CD4-positive, alpha-beta T cell (primary cell): Measurements from ENCODE around the gene PPP1R1A. TPM values are rescaled to one million over a fixed set of nuclear protein-coding genes. Genes with fewer than 3 reads are reported as not detected.

Source experiments
- ATAC-seq: fragments of 200-7000 bp; cut with Tn5 transposase; one replicate; pipeline ENCODE4 v1.10.0; 2022; ENCODE audit warnings: mild to moderate bottlenecking; ENCODE audit not compliant: poor library complexity
- CTCF ChIA-PET: fragments of 350-600 bp; sonication (Branson Sonifier 250); formaldehyde crosslinking; loops from one replicate; lab custom pipeline; 2021; ENCODE audit warnings: antibody characterized with exemption, inconsistent platforms; lab: Charles Lee
- POLR2A ChIA-PET: fragments of 350-600 bp; sonication (Branson Sonifier 250); formaldehyde crosslinking; loops from one replicate; lab custom pipeline; 2021; ENCODE audit warnings: antibody characterized with exemption, inconsistent platforms; lab: Charles Lee
- DNase-seq, 14 experiments: peaks; one replicate each; pipeline ENCODE4 v3.0.0-alpha.2; 2013 to 2020; ENCODE audit warnings: mixed read lengths in 2 of 14
- H3K27ac ChIP-seq, 2 donors: one replicate each; pipeline versions ENCODE4 v1.5.1 to v1.7.0; 2013; ENCODE audit warnings: low read length in 2 of 2, low read depth in 1 of 2, mild to moderate bottlenecking in 1 of 2
- H3K27me3 ChIP-seq, 2 experiments: 1 replicate in 1 of 2; 2 replicates in 1 of 2; pipeline versions ENCODE4 v1.6.1 to v1.7.0; 2013; ENCODE audit warnings: low read length in 2 of 2, control low read depth in 1 of 2, mild to moderate bottlenecking in 1 of 2, moderate library complexity in 1 of 2; ENCODE audit not compliant: insufficient read depth in 2 of 2, control insufficient read depth in 1 of 2
- H3K36me3 ChIP-seq: one replicate; pipeline ENCODE4 v1.6.1; 2013; ENCODE audit warnings: low read length, control low read depth; ENCODE audit not compliant: insufficient read depth
- H3K4me1 ChIP-seq: one replicate; pipeline ENCODE4 v1.6.1; 2013; ENCODE audit warnings: low read length, control low read depth; ENCODE audit not compliant: insufficient read depth
- H3K4me3 ChIP-seq: one replicate; pipeline ENCODE4 v1.5.1; 2013; ENCODE audit warnings: mild to moderate bottlenecking, low read length, moderate library complexity
- H3K9me3 ChIP-seq, 2 experiments: 1 replicate in 1 of 2; 2 replicates in 1 of 2; pipeline versions ENCODE4 v1.6.1 to v1.7.0; 2013; ENCODE audit warnings: low read length in 2 of 2, mild to moderate bottlenecking in 2 of 2, control low read depth in 1 of 2, moderate library complexity in 1 of 2; ENCODE audit not compliant: control insufficient read depth in 1 of 2, insufficient read depth in 1 of 2
- H3K27ac Mint-ChIP-seq: one replicate; pipeline ENCODE4 v1.8.0; 2020; ENCODE audit warnings: mixed read lengths
- H3K27me3 Mint-ChIP-seq: one replicate; pipeline ENCODE4 v1.8.0; 2021; ENCODE audit warnings: mixed read lengths
- H3K36me3 Mint-ChIP-seq: one replicate; pipeline ENCODE4 v1.8.0; 2021; ENCODE audit warnings: low read depth, mixed read lengths
- H3K4me1 Mint-ChIP-seq: one replicate; pipeline ENCODE4 v1.8.0; 2021; ENCODE audit warnings: low read depth, mixed read lengths
- H3K4me3 Mint-ChIP-seq: one replicate; pipeline ENCODE4 v1.8.0; 2020; ENCODE audit warnings: mild to moderate bottlenecking, mixed read lengths
- H3K9me3 Mint-ChIP-seq: one replicate; pipeline ENCODE4 v1.8.0; 2020; ENCODE audit warnings: mixed read lengths
- CTCF ChIP-seq: fragments of 200-600 bp; IDR thresholded peaks from one replicate; pipeline ENCODE4 v1.8.0; 2022; ENCODE audit warnings: antibody characterized with exemption, mild to moderate bottlenecking
- intact Hi-C, 2 experiments: fragments of 100-400 bp; cut with DNase I in 1 of 2; cut with micrococcal nuclease in 1 of 2; formaldehyde crosslinking; loops; one replicate each; pipeline versions ENCODE4 v1.15.1 to v1.9.0; 2023 to 2025; cut with DNase I, micrococcal nuclease
- total RNA-seq, 174 experiments: library from RNA in 2 of 174; stranded (reverse) in 2 of 174; gene quantifications; one replicate each; pipeline ENCODE4 v1.2.3 and lab custom pipeline; 2021 to 2026

Gene PPP1R1A
- total RNA-seq, 2 experiments from 2014 or later: not detected

DNA sequence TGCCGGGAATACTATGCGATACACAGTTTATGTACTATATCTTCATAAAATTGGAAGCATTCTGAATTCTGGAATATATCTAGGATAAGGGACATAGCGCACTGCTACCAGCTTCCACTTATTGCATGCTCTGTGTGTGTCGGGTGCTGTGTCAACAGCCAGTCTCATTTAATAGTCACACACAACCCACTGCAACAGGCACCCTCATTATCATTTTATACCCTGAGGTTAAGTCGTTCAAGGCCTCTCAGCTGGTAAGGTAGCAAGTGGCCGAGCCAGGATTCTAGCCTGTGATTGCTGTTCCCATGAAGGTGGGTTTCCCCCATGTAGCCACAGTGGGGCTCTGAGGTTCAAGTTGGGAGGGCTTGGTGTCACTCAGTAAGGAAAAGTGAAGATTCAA lies 7.0 kb downstream of the PPP1R1A start:
- intact Hi-C loops: no loop called here
- CTCF ChIA-PET: no interaction called here
- H3K27ac Mint-ChIP-seq: no peak overlapping the region

GRCh38 chr12:54579696-54580333 lies 8.6 kb downstream of the PPP1R1A start:
- ATAC-seq (peak; percentile 98), DNase-seq (peak; percentile 64 to 87 (median 76))
- Histone ChIP-seq H3K27ac (no peak overlapping the region), H3K4me3 (no peak overlapping the region), H3K36me3 (peaks cover 3% of the 10 kb centered on the region), H3K27me3 (peaks cover 8 to 12% of the 10 kb centered on the region in 2 experiments), H3K4me1 (peaks cover 7% of the 10 kb centered on the region), H3K9me3 (no peaks in the 10 kb centered on the region)
- Mint-ChIP-seq H3K4me3 (no peak overlapping the region), H3K9me3 (no peaks in the 10 kb centered on the region), H3K27me3 (peaks cover 15% of the 10 kb centered on the region), H3K27ac (no peak overlapping the region), H3K4me1 (peaks cover 7% of the 10 kb centered on the region), H3K36me3 (peaks cover 13% of the 10 kb centered on the region)
- POLR2A ChIA-PET: no interaction called here
- peak; percentile 90 for TF ChIP-seq CTCF
- CTCF ChIA-PET: interaction anchor here (0.7 to 1.5 kb wide), 10 partner anchors 9 to 956 kb away, joined by 3 to 8 read pairs (median 3); no protein-coding TSS in a partner anchor
- intact Hi-C loops: no loop called here

More for the DNA sequence above, 7.0 kb downstream of the PPP1R1A start:
- peaks cover 14 to 28% of the 10 kb centered on the region in 2 experiments for H3K27me3 ChIP-seq
- Mint-ChIP-seq H3K27me3 (peaks cover 29% of the 10 kb centered on the region), H3K36me3 (peaks cover under 1% of the 10 kb centered on the region), H3K4me3 (no peak overlapping the region), H3K4me1 (peaks cover 7% of the 10 kb centered on the region), H3K9me3 (no peaks in the 10 kb centered on the region)
- no peaks in the 10 kb centered on the region for H3K9me3 ChIP-seq
- no peak overlapping the region for H3K4me3 ChIP-seq
- no peak for DNase-seq
- no peak overlapping the region for H3K27ac ChIP-seq
- TF ChIP-seq CTCF: no peak
- H3K36me3 ChIP-seq: no peaks in the 10 kb centered on the region
- POLR2A ChIA-PET: interaction anchor here (1.2 kb wide), 1 partner anchor 21 kb away, joined by 4 read pairs; no protein-coding TSS in a partner anchor
- H3K4me1 ChIP-seq: peaks cover 7% of the 10 kb centered on the region
- ATAC-seq: no peak

GRCh38 chr12:54579258-54579657 lies 9.2 kb downstream of the PPP1R1A start:
- ATAC-seq (no peak), DNase-seq (no peak)
- H3K36me3 ChIP-seq: peaks cover 3% of the 10 kb centered on the region
- ChIA-PET POLR2A (no interaction called here), CTCF (interaction anchor here (1.0 to 1.5 kb wide), 4 partner anchors 12 to 414 kb away, joined by 3 to 8 read pairs (median 4); no protein-coding TSS in a partner anchor)
- H3K4me1 ChIP-seq: peaks cover 7% of the 10 kb centered on the region
- intact Hi-C loops: no loop called here
- H3K36me3 Mint-ChIP-seq: peaks cover 15% of the 10 kb centered on the region
- no peak overlapping the region for H3K27ac Mint-ChIP-seq
- H3K27me3 ChIP-seq: peaks cover 5 to 9% of the 10 kb centered on the region in 2 experiments
- no peak for TF ChIP-seq CTCF
- no peak overlapping the region for H3K4me3 ChIP-seq
- H3K4me1 Mint-ChIP-seq: peaks cover 7% of the 10 kb centered on the region
- H3K9me3 ChIP-seq: no peaks in the 10 kb centered on the region
- no peaks in the 10 kb centered on the region for H3K9me3 Mint-ChIP-seq
- no peak overlapping the region for H3K27ac ChIP-seq
- no peak overlapping the region for H3K4me3 Mint-ChIP-seq
- H3K27me3 Mint-ChIP-seq: peaks cover 9% of the 10 kb centered on the region
